GM19240 (cell line): ENCODE measurements around the gene SIRT6.
"Not testable (repeated sequence)": the region's sequence is repeated elsewhere in the genome, so short reads cannot be mapped to it uniquely, and the experiment has no call there.

ENCODE experiments used
- DNase-seq: peaks from one replicate; pipeline ENCODE4 v3.0.0; 2011; ENCODE audit warnings: low spot score; ENCODE audit not compliant: insufficient read length

SIRT6 gene

GRCh38 chr19:4174895-4175668 is 7.3 kb downstream of the SIRT6 start:
- no peak for DNase-seq

- no peak for DNase-seq
Observed at GRCh38 chr19:4174213-4174894, 8.0 kb downstream of the SIRT6 start.

- no peak for DNase-seq
Observed at GRCh38 chr19:4173479-4174212, 8.7 kb downstream of the SIRT6 start.

GRCh38 chr19:4172861-4173473 is 9.4 kb downstream of the SIRT6 start:
- DNase-seq: no peak

GRCh38 chr19:4171676-4172075 is 10.7 kb downstream of the SIRT6 start:
- no peak for DNase-seq

GRCh38 chr19:4164262-4164661 is 18.1 kb downstream of the SIRT6 start:
- DNase-seq: no peak

- DNase-seq: no peak
Observed at GRCh38 chr19:4161415-4162077, 20.8 kb downstream of the SIRT6 start.

GRCh38 chr19:4157971-4158370 is 24.4 kb downstream of the SIRT6 start:
- DNase-seq: not testable (repeated sequence)

GRCh38 chr19:4157164-4157563 is 25.2 kb downstream of the SIRT6 start:
- no peak for DNase-seq

GRCh38 chr19:4154571-4155312 is 27.6 kb downstream of the SIRT6 start:
- DNase-seq: no peak

GRCh38 chr19:4152241-4152998 is 29.9 kb downstream of the SIRT6 start:
- DNase-seq: no peak

- no peak for DNase-seq
Observed at GRCh38 chr19:4151623-4152022, 30.7 kb downstream of the SIRT6 start.

GRCh38 chr19:4149518-4150288 is 32.7 kb downstream of the SIRT6 start:
- no peak for DNase-seq

- DNase-seq: no peak
Observed at GRCh38 chr19:4144666-4145249, 37.6 kb downstream of the SIRT6 start.

GRCh38 chr19:4142916-4143315 is 39.4 kb downstream of the SIRT6 start:
- not testable (repeated sequence) for DNase-seq

- DNase-seq: peak; percentile 78
Observed at GRCh38 chr19:4140237-4140711, 42.1 kb downstream of the SIRT6 start.

GRCh38 chr19:4139614-4140236 is 42.6 kb downstream of the SIRT6 start:
- peak; percentile 87 for DNase-seq

GRCh38 chr19:4138445-4138844 is 43.9 kb downstream of the SIRT6 start:
- no peak for DNase-seq
